Astrocyte of the spinal cord (primary cell): ENCODE results near the gene SLC22A7.

Source experiments
- DNase-seq: peaks from one replicate; pipeline ENCODE4 v3.0.0; 2011; ENCODE audit warnings: low read depth, low spot score
- H3K4me3 ChIP-seq: 2 replicates; pipeline ENCODE4 v1.5.1; 2011; ENCODE audit warnings: low read depth, mild to moderate bottlenecking, low read length, moderate library complexity
- in situ Hi-C: cut with HindIII; loops from 2 replicates; pipeline ENCODE4 v1.10.0; 2017; ENCODE audit warnings: low sequenced_read_pairs
- TF ChIP-seq, protein P1 (sequence below): IDR thresholded peaks from 2 replicates; pipeline ENCODE4 v1.5.1; 2012; ENCODE audit warnings: low read depth, mild to moderate bottlenecking, low read length, inconsistent platforms

SLC22A7 gene

DNA sequence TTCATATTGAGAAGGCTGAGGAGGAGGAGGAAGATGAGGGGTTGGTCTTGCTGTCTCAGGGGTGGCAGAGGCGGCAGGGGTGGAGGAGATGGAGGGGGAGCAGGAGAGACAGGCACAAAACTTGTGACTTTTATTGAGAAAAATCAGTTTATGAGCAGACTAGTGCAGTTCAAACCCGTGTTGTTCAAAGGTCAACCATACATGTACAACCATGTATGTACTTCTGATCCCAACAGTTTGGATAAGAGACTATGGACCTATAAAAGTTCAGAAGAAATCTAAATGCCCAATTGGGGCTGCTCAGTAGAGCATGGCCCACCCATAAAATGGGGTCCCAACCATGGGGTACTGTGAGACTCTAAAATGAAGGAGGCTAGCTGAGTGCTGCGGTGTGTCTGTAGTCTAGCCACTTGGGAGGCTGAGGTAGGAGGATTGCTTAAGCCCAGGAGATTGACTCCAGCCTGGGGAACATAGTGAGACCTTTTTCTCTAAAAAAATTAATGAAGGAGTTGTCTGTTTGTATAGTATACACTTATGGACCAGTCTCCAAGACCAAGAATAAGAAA lies 7.6 kb upstream of the SLC22A7 start:
- H3K4me3 ChIP-seq: no peak overlapping the region
- no peak for DNase-seq
- in situ Hi-C loops: no loop called here
- TF ChIP-seq, protein P1, sequence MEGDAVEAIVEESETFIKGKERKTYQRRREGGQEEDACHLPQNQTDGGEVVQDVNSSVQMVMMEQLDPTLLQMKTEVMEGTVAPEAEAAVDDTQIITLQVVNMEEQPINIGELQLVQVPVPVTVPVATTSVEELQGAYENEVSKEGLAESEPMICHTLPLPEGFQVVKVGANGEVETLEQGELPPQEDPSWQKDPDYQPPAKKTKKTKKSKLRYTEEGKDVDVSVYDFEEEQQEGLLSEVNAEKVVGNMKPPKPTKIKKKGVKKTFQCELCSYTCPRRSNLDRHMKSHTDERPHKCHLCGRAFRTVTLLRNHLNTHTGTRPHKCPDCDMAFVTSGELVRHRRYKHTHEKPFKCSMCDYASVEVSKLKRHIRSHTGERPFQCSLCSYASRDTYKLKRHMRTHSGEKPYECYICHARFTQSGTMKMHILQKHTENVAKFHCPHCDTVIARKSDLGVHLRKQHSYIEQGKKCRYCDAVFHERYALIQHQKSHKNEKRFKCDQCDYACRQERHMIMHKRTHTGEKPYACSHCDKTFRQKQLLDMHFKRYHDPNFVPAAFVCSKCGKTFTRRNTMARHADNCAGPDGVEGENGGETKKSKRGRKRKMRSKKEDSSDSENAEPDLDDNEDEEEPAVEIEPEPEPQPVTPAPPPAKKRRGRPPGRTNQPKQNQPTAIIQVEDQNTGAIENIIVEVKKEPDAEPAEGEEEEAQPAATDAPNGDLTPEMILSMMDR: no peak

DNA sequence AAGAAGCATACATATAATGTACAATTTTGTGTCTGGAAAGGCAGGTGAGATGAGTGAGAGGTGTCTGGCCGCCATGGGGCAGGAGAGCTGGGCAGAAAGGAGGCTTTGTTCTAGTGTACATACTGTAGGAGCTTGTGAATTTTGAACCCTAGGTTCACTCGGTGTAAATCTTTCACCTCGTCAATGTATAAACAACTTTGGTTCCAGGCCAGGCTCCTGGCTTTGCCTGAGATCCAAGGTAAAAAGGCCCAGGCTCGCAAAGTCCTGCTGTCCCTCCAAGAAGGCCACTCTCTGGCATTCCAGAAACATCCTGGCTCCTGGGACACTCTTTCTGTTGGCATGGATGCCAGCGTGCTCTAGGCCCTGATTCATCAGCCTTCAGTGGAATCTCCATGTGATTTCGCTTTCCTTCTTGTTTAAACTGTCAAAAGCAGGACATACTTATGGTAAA lies 7.1 kb upstream of the SLC22A7 start:
- no peak for DNase-seq
- in situ Hi-C loops: no loop called here
- TF ChIP-seq, protein P1: no peak
- H3K4me3 ChIP-seq: no peak overlapping the region

DNA sequence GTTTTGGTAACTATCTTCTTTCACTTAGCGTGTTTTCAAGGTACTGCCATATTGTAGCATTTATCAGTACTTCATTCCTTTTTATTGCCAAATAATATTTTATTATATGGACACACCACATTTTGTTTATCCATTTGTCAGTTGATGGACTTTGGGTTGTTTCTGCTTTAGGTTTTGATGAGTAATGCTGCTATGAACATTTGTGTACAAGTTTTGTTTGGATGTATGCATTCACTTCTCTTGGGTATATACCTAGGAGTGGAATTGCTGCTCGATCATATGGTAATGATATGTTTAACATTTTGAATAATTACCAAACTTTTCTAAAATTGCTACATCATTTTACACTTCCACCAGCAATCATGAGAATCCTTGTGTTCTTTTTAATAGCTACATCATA lies 6.4 kb upstream of the SLC22A7 start:
- in situ Hi-C loops: no loop called here
- TF ChIP-seq, protein P1: no peak
- DNase-seq: no peak
- no peak overlapping the region for H3K4me3 ChIP-seq

DNA sequence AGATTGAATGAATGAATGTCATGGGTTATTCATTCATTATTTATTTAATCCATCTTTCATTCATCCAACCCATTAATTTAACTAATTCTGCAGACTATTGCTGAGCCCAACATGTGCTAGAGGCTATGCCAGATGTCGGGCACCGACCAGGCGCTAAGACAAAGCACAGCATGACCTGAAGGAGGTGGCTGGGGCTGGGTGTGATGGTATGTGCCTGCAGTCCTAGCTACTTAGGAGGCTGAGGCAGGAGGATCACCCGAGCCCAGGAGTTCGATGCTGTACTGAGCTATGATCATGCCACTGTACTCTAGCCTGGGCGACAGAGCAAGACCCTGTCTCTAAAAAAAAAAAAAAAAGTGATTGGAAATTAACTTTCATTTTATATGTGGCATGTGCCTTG lies 5.7 kb upstream of the SLC22A7 start:
- in situ Hi-C loops: no loop called here
- TF ChIP-seq, protein P1: no peak
- DNase-seq: no peak
- no peak overlapping the region for H3K4me3 ChIP-seq

DNA sequence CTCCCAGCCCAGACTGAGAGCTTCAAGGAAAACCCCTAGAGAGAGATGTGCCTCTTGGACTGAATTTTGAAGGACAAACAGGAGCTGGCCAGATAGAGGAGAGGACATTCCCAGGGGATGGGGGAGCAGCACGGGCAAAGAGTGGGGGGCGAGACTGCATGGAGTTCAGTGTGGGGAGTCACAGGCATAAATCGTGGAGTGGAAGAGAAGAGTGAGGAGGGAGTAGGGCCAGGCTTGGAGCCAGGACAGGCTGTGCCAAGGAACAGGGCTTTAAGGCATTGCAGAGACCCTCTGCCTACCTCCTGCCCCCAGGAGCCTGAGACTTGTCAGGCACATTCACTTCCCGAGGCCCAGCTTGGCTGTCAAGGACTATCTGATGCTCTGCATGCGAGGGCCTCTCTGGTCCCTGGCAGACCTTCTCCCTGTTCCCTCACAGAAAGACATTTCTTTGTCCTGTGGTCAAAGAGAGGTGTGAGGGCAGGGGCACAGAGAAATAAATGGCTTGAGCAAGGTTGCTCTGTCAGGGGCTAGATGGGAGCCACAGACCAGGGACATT lies 5.2 kb upstream of the SLC22A7 start:
- in situ Hi-C loops: no loop called here
- DNase-seq: no peak
- no peak overlapping the region for H3K4me3 ChIP-seq
- TF ChIP-seq, protein P1: no peak

DNA sequence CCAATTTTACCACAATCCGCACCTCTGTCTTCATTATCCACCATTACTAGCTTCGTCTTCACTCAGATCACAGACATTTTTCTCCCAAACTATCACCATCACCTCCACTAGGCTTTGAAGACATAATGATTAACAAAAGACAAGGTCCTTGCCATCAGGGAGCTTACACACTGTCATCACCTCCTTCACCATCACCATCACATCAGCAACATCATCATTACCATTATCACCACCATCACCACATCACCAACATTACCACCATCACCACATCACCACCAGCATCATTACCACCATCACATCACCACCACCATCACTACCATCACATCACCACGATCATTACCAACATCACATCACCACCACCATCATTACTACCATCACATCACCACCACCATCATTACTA lies 4.4 kb upstream of the SLC22A7 start:
- TF ChIP-seq, protein P1: no peak
- in situ Hi-C loops: no loop called here
- no peak overlapping the region for H3K4me3 ChIP-seq
- DNase-seq: no peak

DNA sequence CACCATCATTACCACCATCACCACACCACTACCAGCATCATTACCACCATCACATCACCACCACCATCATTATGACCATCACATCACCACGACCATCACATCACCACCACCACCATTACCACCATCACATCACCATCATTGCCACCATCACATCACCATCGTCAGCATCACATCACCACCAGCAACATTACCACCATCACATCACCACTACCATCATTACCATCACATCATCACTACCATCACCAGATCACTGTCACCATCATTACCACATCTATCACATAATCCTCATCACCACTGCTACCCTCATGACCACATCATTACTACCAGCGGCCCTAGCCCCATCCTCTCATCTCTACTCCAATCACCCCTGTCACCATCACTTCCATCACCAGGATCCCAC lies 3.5 kb upstream of the SLC22A7 start:
- in situ Hi-C loops: no loop called here
- no peak for DNase-seq
- TF ChIP-seq, protein P1: no peak
- H3K4me3 ChIP-seq: no peak overlapping the region
